Measurements from ENCODE around the gene PLPP4. TPM values are rescaled to one million over a fixed set of nuclear protein-coding genes. Genes with fewer than 3 reads are reported as not detected.

Gene PLPP4
- total RNA-seq, 6 donors from 2014 or later, result 0.20 to 0.54 TPM; not detected in 4

GRCh38 chr10:120436439-120437112 lies 20.5 kb upstream of the PLPP4 start:
- Histone ChIP-seq H3K9me3 (no peaks in the 10 kb centered on the region), H3K27me3 (no peaks in the 10 kb centered on the region), H3K27ac (no peak overlapping the region), H3K36me3 (no peaks in the 10 kb centered on the region), H3K4me1 (no peaks in the 10 kb centered on the region), H3K4me3 (no peak overlapping the region)
- WGBS, 2 donors, result 79 to 81% methylated on average over 7 of the region's 7 CpGs
- DNase-seq, result no peak
- no peak for TF ChIP-seq POLR2AphosphoS5 (IDR thresholded peaks at IDR 0.05)
- no peak for TF ChIP-seq POLR2A (IDR thresholded peaks at IDR 0.05)
- no peak for TF ChIP-seq EP300 (IDR thresholded peaks at IDR 0.05)
- no peak for TF ChIP-seq CTCF (IDR thresholded peaks at IDR 0.05)
- ATAC-seq (ENCODE audit: low FRiP score in 2 of 2), result no peak

GRCh38 chr10:120437541-120437940 lies 19.5 kb upstream of the PLPP4 start:
- Histone ChIP-seq H3K27me3 (no peaks in the 10 kb centered on the region), H3K36me3 (no peaks in the 10 kb centered on the region), H3K27ac (no peak overlapping the region), H3K4me1 (no peaks in the 10 kb centered on the region), H3K4me3 (no peak overlapping the region), H3K9me3 (no peaks in the 10 kb centered on the region)
- ATAC-seq (ENCODE audit: low FRiP score in 2 of 2) (no peak), DNase-seq (no peak)
- TF ChIP-seq POLR2A (IDR thresholded peaks at IDR 0.05) (no peak), EP300 (IDR thresholded peaks at IDR 0.05) (no peak), POLR2AphosphoS5 (IDR thresholded peaks at IDR 0.05) (no peak), CTCF (IDR thresholded peaks at IDR 0.05) (no peak)
- 67 to 79% methylated on average over 1 to 2 of the region's 2 CpGs for WGBS, 2 donors

- Histone ChIP-seq H3K9me3 (no peaks in the 10 kb centered on the region), H3K36me3 (no peaks in the 10 kb centered on the region), H3K4me3 (no peak overlapping the region), H3K27me3 (peaks cover 0 to 8% (median 3%) of the 10 kb centered on the region in 4 donors), H3K27ac (no peak overlapping the region), H3K4me1 (peaks cover 4 to 8% (median 7%) of the 10 kb centered on the region in 4 donors)
- TF ChIP-seq EP300 (IDR thresholded peaks at IDR 0.05) (no peak), POLR2AphosphoS5 (IDR thresholded peaks at IDR 0.05) (no peak), POLR2A (IDR thresholded peaks at IDR 0.05) (no peak), CTCF (IDR thresholded peaks at IDR 0.05) (no peak)
- DNase-seq, result no peak
- WGBS, 2 donors, result 70 to 80% methylated on average over 3 of the region's 3 CpGs
- no peak for ATAC-seq (ENCODE audit: low FRiP score in 2 of 2)
Observed at GRCh38 chr10:120451968-120452367, 5.1 kb upstream of the PLPP4 start.

GRCh38 chr10:120453319-120453718 lies 3.7 kb upstream of the PLPP4 start:
- no peak for TF ChIP-seq POLR2AphosphoS5 (IDR thresholded peaks at IDR 0.05)
- no peak for TF ChIP-seq EP300 (IDR thresholded peaks at IDR 0.05)
- no peak for TF ChIP-seq CTCF (IDR thresholded peaks at IDR 0.05)
- no peak for TF ChIP-seq POLR2A (IDR thresholded peaks at IDR 0.05)
- Histone ChIP-seq H3K4me1 (peaks cover 12 to 19% (median 14%) of the 10 kb centered on the region in 4 donors), H3K27ac (no peak overlapping the region), H3K4me3 (no peak overlapping the region), H3K9me3 (no peaks in the 10 kb centered on the region), H3K36me3 (no peaks in the 10 kb centered on the region), H3K27me3 (peaks cover 0 to 22% (median 14%) of the 10 kb centered on the region in 4 donors)
- ATAC-seq (ENCODE audit: low FRiP score in 2 of 2), result no peak
- DNase-seq, result no peak
- WGBS, 2 donors, result 67 to 79% methylated on average over 1 of the region's 1 CpG

- Histone ChIP-seq H3K36me3 (no peaks in the 10 kb centered on the region), H3K4me3 (no peak overlapping the region), H3K27me3 (peaks cover 0 to 23% (median 14%) of the 10 kb centered on the region in 4 donors), H3K27ac (no peak overlapping the region), H3K9me3 (no peaks in the 10 kb centered on the region), H3K4me1 (peaks cover 12 to 19% (median 14%) of the 10 kb centered on the region in 4 donors)
- TF ChIP-seq POLR2A (IDR thresholded peaks at IDR 0.05), result no peak
- TF ChIP-seq EP300 (IDR thresholded peaks at IDR 0.05), result no peak
- no peak for TF ChIP-seq POLR2AphosphoS5 (IDR thresholded peaks at IDR 0.05)
- no peak for TF ChIP-seq CTCF (IDR thresholded peaks at IDR 0.05)
- WGBS, 2 donors, result 67 to 91% methylated on average over 3 of the region's 3 CpGs
- DNase-seq (no peak), ATAC-seq (ENCODE audit: low FRiP score in 2 of 2) (no peak)
Observed at GRCh38 chr10:120453886-120454285, 3.1 kb upstream of the PLPP4 start.

Measured in upper lobe of left lung (tissue), 6 donors.